ENCODE data around the gene DNMT3B. TPM values are rescaled to one million over a fixed set of nuclear protein-coding genes. Genes with fewer than 3 reads are reported as not detected.
"Not testable (repeated sequence)": the region's sequence is repeated elsewhere in the genome, so short reads cannot be mapped to it uniquely, and the experiment has no call there.

DNMT3B gene
- total RNA-seq, 1 experiment from 2014 or later = 2.2 TPM

DNA sequence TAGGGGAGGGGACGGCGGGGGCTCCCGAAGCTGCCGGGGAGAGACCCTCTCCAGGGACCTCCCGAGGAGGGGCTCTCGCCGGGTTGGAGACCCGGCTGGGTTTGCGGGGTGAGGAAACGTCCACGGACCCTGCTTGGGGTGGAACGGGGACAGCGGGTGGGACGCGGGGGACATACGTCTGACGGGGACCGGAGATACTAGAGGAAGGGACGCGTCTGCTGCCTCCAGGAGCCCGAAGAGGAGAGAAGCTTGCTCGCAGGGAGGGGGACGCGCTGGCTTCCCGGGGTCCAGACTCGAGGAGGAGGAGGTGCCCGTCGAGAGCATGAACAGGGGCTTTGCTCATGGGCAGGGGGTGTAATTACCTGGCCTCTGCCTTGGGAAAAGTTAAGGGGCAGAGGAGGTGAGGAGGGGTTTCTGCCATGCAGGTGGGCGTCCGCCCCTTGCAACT, 593 bp downstream of the DNMT3B start:
- no peak for DNase-seq (ENCODE audit: extremely low read depth, low read depth)

DNA sequence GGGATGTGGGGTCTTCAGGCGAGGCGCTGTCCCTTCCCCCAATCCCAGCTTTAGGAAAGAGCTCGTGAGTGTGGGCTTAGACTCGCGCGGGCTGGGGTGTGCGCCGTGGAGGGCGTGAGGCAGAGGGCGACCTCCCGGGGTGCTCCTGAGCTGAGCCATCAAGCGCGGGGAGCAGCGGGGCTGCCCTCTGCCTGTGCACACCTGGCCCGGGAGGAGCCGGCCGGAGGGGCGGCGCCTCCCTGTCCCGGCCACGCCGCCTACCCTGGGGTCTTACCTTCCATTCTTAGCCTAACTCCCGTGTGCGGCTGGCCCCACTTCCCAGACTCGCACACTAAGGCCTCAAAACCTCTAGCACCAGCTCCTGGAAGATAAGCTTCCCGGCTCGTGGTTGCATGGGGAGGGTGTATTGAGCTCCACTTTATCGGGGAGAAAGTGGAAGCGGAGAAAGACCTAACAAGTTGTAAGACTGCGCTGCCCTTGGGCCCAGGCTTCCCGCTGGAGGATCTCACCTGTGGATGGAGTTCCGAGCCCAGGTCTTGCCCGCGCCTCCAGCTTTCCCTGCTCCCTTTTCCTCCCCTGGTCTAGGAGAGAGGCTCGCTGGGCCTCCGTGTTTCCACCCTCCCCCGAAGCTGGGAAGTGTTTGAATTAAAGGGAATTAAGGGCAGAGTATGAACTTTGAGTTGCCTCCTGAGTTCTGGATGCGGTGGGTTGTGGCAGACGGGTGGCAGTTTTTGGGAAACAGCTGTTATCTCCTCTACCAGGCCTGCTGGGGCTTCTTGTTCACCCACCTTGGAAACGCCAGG, 1.2 kb downstream of the DNMT3B start:
- no peak for DNase-seq (ENCODE audit: extremely low read depth, low read depth)

DNA sequence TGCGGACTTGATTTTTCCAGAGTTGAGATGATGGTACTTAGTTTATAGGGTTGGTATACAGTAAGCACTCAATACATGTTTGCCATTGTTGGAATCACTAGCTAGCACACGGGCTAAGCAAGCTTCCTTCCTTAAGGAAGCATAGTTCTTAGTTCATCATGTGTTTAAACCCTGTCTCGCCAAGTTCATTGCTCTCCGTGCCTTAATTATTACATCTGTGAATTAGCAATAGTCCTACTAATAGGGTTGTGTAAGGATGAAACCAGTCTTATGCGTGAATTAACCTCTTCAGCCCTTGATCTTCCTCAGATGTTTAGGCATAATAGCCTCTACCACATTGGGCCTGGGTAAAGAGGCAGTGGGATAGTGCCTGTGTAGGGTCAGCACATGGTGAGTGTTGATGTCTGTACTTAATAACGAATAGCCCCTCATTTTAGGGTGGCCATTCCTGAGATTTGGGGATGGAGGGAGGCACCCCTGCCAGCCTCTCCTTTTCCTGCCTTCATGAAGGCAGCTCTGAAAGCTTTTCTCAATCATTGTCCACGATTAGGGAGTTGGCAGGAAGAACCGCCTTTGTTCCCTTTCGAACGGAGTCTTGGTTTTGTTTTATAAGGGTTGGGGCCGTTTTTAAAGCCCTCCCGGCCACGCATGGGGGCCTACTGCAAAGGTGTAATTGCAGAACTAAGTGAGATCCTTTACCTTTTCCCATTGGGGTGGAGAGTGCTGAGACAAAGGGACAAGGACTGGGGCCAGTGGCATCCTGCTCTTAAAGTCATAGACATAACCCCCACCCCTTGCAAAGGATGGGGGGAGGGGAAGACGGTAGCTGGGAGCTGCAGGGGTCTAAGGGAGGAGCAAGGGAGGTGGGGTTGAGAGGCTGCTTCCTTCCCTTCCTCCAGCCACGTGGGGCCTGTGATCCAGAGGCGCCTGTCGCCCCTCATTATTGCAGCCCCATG, 2.1 kb downstream of the DNMT3B start:
- no peak for DNase-seq (ENCODE audit: extremely low read depth, low read depth)

DNA sequence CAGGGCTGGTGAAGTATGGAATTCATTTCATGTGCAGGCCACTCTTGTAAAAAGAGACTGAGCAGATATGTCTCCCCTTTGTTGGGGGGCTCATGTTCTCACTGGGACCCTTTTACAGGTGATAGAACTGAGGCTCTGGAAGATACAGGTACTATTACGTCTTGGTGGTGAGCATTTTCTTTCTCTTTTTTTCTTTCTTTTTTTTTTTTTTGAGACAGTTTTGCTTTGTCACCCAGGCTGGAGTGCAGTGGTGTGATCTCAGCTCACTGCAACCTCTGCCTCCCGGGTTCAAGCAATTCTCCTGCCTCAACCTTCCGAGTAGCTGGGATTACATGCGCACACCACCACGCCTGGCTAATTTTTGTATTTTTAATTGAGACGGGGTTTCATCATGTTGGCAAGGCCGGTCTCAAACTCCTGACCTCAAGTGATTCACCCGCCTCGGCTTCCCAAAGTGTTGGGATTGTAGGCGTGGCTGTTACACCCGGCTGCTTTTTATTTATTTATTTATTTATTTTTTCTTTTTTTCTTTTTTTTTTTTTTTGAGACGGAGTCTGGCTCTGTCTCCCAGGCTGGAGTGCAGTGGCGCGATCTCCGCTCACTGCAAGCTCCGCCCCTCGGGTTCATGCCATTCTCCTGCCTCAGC, 3.2 kb downstream of the DNMT3B start:
- DNase-seq (ENCODE audit: extremely low read depth, low read depth) = not testable (repeated sequence)

DNA sequence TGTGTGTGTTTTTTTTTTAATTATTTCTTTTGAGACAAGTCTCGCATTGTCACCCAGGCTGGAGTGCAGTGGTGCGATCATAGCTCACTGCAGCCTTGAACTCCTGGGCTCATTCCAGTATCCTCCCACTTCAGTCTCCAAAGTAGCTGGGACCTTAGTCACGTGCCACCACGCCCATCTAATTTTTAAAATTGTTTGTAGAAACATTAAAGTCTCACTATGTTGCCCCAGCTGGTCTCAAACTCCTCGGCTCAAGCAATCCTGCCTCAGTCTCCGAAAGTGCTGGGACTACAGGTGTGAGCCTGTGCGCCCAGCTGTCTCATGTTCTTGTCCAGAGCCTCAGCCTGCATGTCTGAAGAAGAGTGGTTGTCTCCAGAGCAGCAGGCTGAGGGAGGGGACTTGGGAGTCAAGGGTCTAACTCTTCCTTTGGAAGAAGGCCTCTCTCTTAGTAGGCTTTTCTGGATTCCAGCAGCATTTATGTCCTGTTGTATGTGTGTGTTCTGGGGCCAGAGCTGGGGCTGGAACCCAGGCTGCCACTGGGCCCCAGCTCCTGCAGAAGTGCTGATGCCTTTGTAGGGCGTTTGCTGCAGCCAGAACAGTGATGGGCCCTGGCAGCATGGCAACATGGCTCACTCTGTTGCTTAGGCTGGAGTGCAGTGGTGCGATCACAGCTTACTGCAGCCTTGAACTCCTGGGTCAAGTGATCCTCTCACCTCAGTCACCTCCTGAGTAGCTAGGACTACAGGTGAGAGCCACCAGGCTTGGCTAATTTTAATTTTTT, 5.4 kb downstream of the DNMT3B start:
- no peak for DNase-seq (ENCODE audit: extremely low read depth, low read depth)

DNA sequence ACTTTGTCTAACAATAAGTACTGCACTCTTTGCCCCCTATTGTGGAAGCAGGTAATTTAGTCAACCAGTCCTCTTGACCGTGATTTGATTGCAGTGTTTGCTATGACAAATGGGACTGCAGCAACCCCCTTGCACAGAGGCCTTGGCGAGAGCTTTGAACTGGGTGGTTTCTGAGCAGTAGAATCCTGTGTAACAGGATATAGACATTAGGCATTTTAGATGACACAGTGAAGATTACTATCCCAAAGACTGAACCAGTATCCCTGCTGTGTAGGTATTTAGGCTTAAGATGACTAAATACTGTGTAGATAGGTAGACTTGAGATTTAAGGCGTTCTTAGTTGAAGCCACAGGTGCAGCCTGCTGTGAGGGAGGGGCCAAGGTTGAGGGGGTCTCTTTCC, 9.9 kb downstream of the DNMT3B start:
- no peak for DNase-seq (ENCODE audit: extremely low read depth, low read depth)

DNA sequence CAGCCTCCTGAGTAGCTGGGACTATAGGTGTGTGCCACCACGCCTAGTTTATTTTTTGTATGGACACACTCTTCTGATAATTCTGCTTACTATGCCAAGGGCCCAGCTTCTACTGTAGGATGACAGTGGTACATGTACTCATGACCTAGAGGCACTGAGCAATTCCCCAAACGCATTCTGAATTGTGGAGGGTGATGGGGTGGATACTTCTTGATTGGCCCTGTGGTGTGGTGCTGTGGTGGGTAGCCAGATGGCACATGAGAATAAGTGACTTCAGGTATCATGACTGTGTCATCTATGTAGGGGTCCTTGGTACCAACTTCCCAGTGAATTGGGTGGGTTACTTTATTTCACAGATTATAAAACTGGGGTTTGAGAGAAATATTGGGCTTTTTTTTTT, 11.0 kb downstream of the DNMT3B start:
- no peak for DNase-seq (ENCODE audit: extremely low read depth, low read depth)

DNA sequence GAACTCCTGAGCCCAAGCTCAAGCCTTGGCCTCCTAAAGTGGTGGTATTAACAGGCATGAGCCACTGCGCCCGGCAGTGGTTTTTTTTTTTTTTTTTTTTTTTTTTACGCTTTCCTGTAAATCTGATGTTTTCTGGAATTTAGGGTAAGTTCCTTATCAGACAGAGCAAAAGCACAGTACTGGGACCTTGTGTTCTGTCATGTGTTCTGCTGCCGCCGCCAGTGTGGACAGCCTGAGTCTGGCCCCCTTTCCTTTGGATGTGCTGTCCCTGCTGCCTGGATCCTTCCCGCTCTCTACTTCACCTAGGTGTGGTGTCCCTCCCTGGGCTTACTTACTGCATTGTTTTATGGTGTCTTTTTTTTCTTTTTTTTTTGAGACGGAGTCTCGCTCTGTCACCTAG, 11.7 kb downstream of the DNMT3B start:
- no peak for DNase-seq (ENCODE audit: extremely low read depth, low read depth)

DNA sequence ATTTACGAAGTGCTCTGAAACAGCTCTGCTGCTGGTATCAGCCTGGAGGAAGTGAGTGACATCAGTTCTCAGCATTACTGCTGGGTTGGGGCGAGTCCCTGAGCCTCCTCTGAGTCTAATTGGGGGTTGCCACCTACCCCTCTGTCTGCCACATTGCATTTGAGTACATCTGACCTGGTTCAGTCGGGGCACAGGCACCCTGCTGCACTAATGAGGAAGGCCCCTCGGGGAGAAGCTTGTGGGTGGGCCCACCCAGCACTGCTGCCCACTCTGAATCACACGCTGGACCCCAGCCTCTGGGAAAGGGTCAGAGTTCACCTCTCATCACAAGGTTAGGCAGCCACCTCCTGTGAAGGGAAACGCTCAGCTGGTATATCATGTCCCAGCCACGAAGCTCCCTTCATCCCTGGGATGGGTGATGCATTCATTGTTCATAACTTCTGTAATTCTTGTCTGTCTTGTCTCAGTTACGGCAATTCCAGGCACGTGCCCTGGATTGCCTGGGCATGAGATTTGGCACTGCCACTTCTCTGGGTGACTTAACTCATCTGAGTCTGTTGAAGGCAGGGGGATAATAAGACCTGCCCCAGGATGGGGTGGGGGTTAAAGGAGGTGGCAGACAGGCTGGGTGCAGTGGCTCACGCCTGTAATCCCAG, 13.3 kb downstream of the DNMT3B start:
- no peak for DNase-seq (ENCODE audit: extremely low read depth, low read depth)

DNA sequence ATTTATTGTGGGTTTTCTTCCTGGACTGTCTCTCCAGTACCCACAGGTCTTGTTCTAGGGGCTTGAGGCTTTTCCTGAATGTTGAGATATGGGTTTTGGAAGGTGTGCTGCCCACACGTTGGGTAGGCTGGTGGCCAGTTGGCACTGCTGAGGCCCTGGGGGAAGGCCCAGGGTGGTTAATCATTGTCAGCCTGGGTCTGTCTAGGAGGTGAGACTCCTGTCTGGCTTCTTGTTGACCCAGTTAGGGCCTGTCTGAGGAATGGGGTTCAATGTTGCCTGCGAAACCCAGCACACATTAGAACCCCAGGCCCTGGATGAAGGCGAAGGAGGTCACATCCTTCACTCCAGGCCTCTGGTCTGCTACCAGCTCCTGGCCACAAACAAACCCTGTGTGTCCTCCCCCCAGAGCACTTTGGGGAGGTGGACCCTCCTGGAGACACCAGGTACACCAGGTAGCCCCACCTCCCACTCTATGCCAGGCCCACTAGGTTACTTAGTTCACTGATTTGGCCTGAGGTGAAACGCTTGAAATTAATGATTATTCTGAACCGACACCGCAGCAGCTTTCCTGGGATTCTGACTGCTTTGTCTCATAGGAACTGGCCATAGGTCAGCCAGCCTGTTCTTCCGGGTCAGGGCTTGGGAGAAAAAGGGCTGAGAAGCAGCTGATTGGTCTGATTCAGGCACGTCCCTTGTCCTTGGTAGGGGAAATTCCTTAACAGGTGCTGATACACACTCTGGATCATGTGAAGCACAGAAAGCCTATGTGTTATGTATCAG, 15.2 kb downstream of the DNMT3B start:
- DNase-seq (ENCODE audit: extremely low read depth, low read depth) = no peak

DNA sequence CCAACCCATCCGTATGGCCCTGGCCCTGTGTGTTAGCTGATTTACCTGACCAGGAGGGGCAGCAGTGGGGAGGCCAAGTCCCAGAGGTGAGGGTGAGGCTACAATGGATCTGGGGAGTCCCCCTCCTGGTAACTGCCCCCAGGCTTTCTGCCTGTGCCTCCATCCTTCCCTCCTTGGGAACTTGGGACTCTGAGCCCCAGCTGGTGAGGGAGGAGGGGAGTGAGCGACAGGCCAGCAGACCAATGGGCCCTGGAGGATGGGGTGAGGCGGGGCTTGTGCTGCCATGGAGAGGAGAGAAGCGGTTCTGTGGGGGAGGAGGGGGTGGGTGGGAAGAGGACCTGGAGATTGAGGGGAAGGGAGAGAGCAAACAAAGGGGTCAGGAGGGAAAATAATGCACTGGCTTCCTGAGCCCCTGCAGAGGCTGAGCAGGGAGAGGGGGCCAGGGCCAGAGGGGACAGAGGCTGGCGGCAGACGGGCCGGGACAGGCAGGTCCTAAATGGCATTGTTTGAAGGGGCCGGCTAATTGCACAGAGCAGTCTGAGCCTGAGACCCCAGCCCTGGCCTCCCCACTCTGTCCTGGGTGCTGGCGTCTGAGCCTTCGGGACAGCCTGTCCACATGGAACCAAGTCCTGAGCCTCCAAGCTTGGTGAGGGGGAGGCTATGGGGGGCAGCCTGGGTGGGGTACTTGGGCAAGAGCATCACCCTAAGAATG, 17.5 kb downstream of the DNMT3B start:
- no peak for DNase-seq (ENCODE audit: extremely low read depth, low read depth)

DNA sequence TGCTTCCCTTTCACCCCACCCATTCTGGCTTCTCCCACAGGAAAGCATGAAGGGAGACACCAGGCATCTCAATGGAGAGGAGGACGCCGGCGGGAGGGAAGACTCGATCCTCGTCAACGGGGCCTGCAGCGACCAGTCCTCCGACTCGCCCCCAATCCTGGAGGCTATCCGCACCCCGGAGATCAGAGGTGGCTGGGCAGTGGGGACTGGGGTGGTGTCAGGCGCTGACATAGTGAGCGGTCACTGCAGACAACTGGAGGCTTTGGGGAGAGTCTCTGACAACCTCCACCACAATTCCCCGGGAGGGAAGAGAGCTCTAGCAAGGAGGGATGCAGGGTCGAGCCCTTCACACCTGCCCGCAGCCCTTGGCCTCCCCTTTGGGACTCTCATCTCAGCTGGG, 18.1 kb downstream of the DNMT3B start:
- no peak for DNase-seq (ENCODE audit: extremely low read depth, low read depth)

DNA sequence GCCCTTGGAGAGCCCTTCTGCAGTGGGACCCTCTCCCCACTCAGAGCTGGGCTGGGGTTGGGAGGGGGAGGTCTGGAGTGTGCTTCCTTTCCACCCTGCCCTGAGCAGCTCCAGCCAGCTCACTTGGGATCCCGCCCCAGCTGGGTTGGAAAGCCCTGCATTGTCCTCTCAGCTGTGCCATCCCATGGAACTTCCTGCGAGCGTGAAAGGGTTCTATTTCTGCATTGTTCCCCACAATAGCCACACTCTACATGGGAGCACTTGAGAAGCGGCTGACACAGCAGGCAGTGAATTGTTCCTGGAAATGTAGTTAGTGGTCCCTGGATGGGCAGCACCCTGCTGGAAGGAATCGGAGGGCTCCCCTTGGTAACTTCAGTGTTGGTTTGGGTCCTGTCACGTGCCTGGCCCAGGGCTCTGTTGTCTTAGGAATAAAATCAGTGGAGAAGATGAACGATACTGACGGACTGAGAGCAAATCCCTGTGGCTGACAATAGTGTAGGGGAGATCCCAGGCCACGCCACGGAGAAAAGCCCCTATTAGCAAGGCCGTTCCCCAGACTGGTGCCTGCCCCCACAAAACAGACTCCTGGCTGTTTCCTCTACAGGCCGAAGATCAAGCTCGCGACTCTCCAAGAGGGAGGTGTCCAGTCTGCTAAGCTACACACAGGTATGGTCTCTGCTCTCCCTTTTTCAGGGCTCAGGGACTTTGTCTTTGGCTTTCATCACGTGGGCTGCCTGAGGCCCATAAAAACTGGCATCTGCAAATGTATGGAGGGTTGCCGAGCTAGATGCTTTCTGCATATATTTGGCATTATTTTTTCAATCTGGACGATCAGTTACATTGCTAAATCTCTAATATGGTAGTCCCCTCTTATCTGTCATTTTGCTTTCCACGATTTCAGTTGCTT, 18.8 kb downstream of the DNMT3B start:
- DNase-seq (ENCODE audit: extremely low read depth, low read depth) = no peak

DNA sequence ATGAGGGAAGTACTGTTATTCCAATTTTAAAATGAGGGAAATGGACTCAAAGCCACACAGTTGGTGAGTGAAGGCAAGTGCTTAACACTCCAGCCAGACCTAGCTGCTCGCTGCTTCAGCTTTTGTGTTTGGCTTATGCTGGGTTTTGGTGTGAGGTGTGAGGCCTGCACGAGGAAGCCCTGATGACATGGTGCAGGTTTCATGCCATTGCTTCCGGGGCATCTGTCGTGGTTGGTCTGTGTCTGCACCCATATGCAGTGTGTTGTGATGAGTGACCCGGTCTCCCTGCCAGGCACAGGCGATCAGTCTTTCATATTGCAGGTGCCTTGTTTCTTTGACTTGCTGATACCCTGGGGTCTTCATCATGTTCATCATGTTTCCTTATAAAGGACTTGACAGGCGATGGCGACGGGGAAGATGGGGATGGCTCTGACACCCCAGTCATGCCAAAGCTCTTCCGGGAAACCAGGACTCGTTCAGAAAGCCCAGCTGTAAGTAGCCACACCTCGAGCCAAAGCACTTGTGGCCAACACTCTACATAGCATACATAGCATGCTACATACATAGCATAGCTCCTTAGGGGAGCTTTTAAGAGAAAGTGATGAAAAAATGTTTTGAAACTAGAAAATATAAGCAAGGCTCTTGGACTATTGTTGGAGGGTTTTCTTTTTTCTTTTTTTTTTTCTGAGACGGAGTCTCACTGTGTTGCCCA, 22.3 kb downstream of the DNMT3B start:
- no peak for DNase-seq (ENCODE audit: extremely low read depth, low read depth)

DNA sequence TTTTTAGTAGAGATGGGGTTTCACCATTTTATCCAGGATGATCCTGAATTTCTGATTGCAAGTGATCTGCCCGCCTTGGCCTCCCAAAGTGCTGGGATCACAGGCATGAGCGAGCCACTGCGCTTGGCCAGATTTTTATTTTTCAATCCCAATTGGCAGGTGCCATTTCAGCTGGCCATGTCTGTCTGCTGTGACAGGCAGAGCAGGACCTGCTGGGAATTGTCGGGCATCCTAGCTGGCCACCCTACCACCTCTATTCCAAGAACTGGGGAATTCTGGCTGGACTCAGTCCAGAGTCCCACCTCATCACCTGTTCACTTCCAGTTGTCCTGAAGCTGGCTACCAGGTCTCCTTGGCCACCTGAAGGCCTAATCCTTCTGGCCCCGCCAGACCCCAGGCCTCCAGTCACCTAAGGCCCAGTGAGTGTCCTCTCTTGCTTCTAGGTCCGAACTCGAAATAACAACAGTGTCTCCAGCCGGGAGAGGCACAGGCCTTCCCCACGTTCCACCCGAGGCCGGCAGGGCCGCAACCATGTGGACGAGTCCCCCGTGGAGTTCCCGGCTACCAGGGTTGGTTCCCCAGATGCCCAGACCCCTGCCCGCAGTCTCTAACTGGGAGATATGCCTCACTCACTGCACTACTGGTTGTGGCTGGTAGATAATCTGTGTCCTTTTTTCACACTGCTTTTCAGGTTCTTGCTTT, 24.0 kb downstream of the DNMT3B start:
- no peak for DNase-seq (ENCODE audit: extremely low read depth, low read depth)

DNA sequence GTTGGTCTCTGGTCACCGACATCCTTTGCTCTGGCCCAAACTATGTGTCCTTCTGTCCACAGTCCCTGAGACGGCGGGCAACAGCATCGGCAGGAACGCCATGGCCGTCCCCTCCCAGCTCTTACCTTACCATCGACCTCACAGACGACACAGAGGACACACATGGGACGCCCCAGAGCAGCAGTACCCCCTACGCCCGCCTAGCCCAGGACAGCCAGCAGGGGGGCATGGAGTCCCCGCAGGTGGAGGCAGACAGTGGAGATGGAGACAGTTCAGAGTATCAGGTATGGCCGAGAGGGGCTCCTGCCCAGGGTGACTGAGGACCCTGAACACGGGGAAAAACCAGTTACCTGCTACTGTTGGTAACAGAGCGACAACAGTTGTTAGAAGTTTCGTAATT, 25.0 kb downstream of the DNMT3B start:
- DNase-seq (ENCODE audit: extremely low read depth, low read depth) = no peak
